Measurements from ENCODE around the gene ANKRD24.
"Not testable (repeated sequence)": the region's sequence is repeated elsewhere in the genome, so short reads cannot be mapped to it uniquely, and the experiment has no call there.

Gene ANKRD24

DNA sequence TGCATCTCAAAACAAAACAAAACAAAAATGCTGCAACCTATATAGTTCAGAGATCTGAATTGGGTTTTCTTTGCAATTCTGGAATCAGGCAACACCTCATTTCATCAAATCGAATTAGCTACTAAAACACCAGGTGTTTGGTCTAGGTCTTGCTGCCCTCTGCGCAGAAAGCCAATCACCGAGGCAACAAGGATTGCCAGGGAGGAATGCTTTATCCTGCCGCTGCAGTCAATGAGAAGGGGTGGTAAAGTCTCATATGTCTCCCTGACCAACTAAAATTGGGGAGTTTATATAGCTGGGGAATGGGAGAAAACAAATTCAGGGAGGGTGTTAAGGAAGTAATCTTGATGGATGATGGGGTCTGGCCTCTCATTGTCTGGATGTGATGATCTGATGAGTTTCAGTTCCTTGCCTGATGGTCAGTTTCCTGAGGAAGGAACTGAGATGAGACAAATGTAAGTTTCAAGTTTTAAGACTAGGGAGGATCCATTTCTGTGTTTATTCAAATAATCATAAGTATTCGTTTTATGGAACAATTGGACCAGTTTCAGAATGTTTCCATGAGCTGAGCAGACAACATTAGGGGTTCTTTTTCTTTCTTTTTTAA, 59.4 kb downstream of the ANKRD24 start:
- TF ChIP-seq, protein P1, sequence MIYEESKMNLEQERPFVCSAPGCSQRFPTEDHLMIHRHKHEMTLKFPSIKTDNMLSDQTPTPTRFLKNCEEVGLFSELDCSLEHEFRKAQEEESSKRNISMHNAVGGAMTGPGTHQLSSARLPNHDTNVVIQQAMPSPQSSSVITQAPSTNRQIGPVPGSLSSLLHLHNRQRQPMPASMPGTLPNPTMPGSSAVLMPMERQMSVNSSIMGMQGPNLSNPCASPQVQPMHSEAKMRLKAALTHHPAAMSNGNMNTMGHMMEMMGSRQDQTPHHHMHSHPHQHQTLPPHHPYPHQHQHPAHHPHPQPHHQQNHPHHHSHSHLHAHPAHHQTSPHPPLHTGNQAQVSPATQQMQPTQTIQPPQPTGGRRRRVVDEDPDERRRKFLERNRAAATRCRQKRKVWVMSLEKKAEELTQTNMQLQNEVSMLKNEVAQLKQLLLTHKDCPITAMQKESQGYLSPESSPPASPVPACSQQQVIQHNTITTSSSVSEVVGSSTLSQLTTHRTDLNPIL (CRISPR knock-in tag; IDR thresholded peaks at IDR 0.05; ENCODE audit: low read depth) = no peak
- TF ChIP-seq ARNTL (CRISPR knock-in tag; IDR thresholded peaks at IDR 0.05; ENCODE audit: borderline replicate concordance, low read depth) (no peak), SNAI2 (CRISPR knock-in tag; IDR thresholded peaks at IDR 0.05) (no peak), GLIS3 (CRISPR knock-in tag; IDR thresholded peaks at IDR 0.05) (no peak), ZNF8 (CRISPR knock-in tag; IDR thresholded peaks at IDR 0.05) (no peak), OSR1 (CRISPR knock-in tag; IDR thresholded peaks at IDR 0.05) (no peak), ZFP3 (CRISPR knock-in tag; IDR thresholded peaks at IDR 0.05) (no peak)
- TF ChIP-seq, protein P2, sequence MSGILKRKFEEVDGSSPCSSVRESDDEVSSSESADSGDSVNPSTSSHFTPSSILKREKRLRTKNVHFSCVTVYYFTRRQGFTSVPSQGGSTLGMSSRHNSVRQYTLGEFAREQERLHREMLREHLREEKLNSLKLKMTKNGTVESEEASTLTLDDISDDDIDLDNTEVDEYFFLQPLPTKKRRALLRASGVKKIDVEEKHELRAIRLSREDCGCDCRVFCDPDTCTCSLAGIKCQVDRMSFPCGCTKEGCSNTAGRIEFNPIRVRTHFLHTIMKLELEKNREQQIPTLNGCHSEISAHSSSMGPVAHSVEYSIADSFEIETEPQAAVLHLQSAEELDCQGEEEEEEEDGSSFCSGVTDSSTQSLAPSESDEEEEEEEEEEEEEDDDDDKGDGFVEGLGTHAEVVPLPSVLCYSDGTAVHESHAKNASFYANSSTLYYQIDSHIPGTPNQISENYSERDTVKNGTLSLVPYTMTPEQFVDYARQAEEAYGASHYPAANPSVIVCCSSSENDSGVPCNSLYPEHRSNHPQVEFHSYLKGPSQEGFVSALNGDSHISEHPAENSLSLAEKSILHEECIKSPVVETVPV (CRISPR knock-in tag; IDR thresholded peaks at IDR 0.05) = no peak
- ATAC-seq = no peak

GRCh38 chr19:4245938-4246337, 63.4 kb downstream of the ANKRD24 start:
- not testable (repeated sequence) for ATAC-seq

DNA sequence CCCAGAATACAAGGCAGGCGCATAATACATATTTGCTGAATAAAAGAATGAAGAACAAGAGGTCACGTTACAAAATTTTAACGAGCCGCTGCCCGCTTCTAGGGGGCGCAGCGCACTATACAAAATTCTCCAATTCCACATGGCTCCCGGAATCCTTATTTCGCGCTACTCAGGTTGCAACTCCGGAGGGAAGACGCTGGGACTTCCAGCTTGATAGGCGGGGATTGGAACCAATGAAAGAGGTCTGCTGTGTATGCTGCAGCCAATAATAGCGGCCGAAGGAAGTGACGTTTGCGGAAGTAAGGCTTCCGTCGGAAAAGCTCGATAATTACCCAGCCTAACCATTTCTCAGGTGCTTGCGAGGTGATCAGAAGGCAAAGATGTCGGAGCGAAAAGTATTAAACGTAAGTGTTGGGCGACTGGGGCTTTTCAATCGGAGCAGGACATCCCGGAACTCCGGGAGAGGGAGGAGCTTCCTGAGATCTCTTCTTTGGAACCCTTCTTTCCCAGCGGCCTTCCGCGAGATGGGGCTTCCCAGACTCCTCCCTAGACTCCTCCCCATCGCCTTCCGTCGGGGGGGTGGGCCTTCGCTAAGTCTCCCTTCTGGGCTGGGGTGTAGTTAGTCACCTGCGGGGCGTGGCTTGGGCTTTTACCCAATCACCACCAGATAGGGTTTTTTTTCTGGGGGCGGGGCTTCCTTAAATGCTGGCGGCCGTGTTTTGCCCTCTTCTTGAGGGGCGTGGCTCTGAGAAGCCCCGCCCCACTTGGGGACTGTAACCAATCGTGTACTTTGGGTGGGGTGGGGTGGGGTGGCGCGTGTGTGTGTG, 64.5 kb downstream of the ANKRD24 start, which contains the start of gene YJU2:
Gene YJU2, plus strand, starts transcription at position 314 of the 827 bp plus-strand sequence. Its CDS starts 67 bp downstream, at position 381.
- ATAC-seq = peak; percentile 98
- no peak for TF ChIP-seq PPARA (CRISPR knock-in tag; IDR thresholded peaks at IDR 0.05; ENCODE audit: borderline replicate concordance)
- TF ChIP-seq PATZ1 (CRISPR knock-in tag; IDR thresholded peaks at IDR 0.05; ENCODE audit: borderline replicate concordance) = peak; percentile 18; the same call in 1 of the 2 replicates
- peak; percentile 89 for TF ChIP-seq ZNF70 (CRISPR knock-in tag; IDR thresholded peaks at IDR 0.05)

GRCh38 chr19:4256563-4256962, 74.1 kb downstream of the ANKRD24 start:
- no peak for TF ChIP-seq RARB (CRISPR knock-in tag; IDR thresholded peaks at IDR 0.05)
- peak; percentile 96 for TF ChIP-seq ZNF565 (CRISPR knock-in tag; conservative IDR thresholded peaks at IDR 0.05; ENCODE audit: low read depth)

DNA sequence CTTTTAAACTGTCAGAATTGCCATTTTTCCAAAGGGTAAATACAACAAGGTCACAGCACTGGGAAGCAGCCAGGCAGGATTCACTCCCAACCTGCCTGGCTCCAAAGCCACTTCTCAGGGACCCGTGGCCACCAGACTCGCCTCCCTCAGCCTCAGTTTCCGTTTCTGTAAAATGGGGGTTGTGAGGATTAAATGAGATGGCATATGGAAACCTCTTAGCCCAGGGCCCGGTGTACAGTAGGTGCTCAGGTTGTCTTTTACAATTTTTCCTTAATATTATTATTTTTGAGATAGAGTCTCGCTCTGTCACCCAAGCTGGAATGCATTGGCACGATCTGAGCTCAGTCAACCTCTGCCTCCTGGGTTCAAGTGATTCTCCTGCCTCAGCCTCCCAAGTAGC, 74.5 kb downstream of the ANKRD24 start:
- no peak for TF ChIP-seq ESRRG (CRISPR knock-in tag; IDR thresholded peaks at IDR 0.05)
- no peak for ATAC-seq

More at GRCh38 chr19:4256563-4256962, 74.1 kb downstream of the ANKRD24 start:
- no peak for ATAC-seq

GRCh38 chr19:4258181-4258580, 75.7 kb downstream of the ANKRD24 start:
- TF ChIP-seq PATZ1 (CRISPR knock-in tag; IDR thresholded peaks at IDR 0.05; ENCODE audit: borderline replicate concordance) (no peak), ZNF565 (CRISPR knock-in tag; conservative IDR thresholded peaks at IDR 0.05; ENCODE audit: low read depth) (no peak), OSR1 (CRISPR knock-in tag; IDR thresholded peaks at IDR 0.05) (no peak), CSDC2 (CRISPR knock-in tag; IDR thresholded peaks at IDR 0.05) (no peak), GLIS3 (CRISPR knock-in tag; IDR thresholded peaks at IDR 0.05) (no peak), BACH2 (CRISPR knock-in tag; IDR thresholded peaks at IDR 0.05; ENCODE audit: borderline replicate concordance) (no peak), SNAI2 (CRISPR knock-in tag; IDR thresholded peaks at IDR 0.05) (no peak), PPARA (CRISPR knock-in tag; IDR thresholded peaks at IDR 0.05; ENCODE audit: borderline replicate concordance) (no peak)
- TF ChIP-seq, protein P1 (CRISPR knock-in tag; IDR thresholded peaks at IDR 0.05; ENCODE audit: low read depth) = no peak
- no peak for ATAC-seq

Measured in SK-N-SH treated with all-trans-retinoic acid at 6 μM for 48 hours (cell line).